Measurements from ENCODE around the gene CLEC18A.
"Not testable (repeated sequence)": the region's sequence is repeated elsewhere in the genome, so short reads cannot be mapped to it uniquely, and the experiment has no call there.

GRCh38 chr16:69951017-69951671 is at the start of gene CLEC18A:
- TF ChIP-seq ELK1 (IDR thresholded peaks at IDR 0.05; ENCODE audit: borderline replicate concordance, low read depth, low read length); CTCF (conservative IDR thresholded peaks at IDR 0.05; ENCODE audit: low read depth, low read length); POLR2A (IDR thresholded peaks at IDR 0.05; ENCODE audit: low read depth, low read length); USF2 (IDR thresholded peaks at IDR 0.05; ENCODE audit: low read depth, low read length); MXI1 (IDR thresholded peaks at IDR 0.05; ENCODE audit: borderline replicate concordance, low read depth, low read length); BHLHE40 (IDR thresholded peaks at IDR 0.05; ENCODE audit: low read depth, low read length); SMC3 (IDR thresholded peaks at IDR 0.05; ENCODE audit: low read depth, low read length); MAZ (IDR thresholded peaks at IDR 0.05; ENCODE audit: borderline replicate concordance, low read depth, low read length); RAD21 (IDR thresholded peaks at IDR 0.05; ENCODE audit: low read length); RFX5 (IDR thresholded peaks at IDR 0.05; ENCODE audit: low read depth, low read length); CEBPB (IDR thresholded peaks at IDR 0.05; ENCODE audit: low read depth, low read length); CHD1 (IDR thresholded peaks at IDR 0.05; ENCODE audit: low read depth, low read length); RCOR1 (IDR thresholded peaks at IDR 0.05; ENCODE audit: insufficient replicate concordance, low read length): not testable (repeated sequence)
